Lung (tissue), 12 donors: ENCODE data around the gene DTNA. TPM values are rescaled to one million over a fixed set of nuclear protein-coding genes. Genes with fewer than 3 reads are reported as not detected.
A peak's percentile ranks its signal among the peaks of the same experiment; 100 is the strongest.

Experiments used
- ATAC-seq: fragments of 200-7000 bp; cut with Tn5 transposase; one replicate; pipeline ENCODE4 v1.9.1; 2020; ENCODE audit warnings: moderate number of reproducible peaks; ENCODE audit not compliant: insufficient read depth, low FRiP score
- DNase-seq, 3 donors: peaks; one replicate each; pipeline ENCODE4 v3.0.0-alpha.2; 2013 to 2017
- H3K27ac ChIP-seq, 2 donors: one replicate each; pipeline ENCODE4 v1.5.1; 2013; ENCODE audit warnings: mild to moderate bottlenecking in 2 of 2, moderate library complexity in 2 of 2, control low read depth in 1 of 2, inconsistent platforms in 1 of 2, low read depth in 1 of 2, low read length in 1 of 2
- H3K27me3 ChIP-seq, 3 donors: one replicate each; pipeline ENCODE4 v1.5.1; 2013; ENCODE audit warnings: low read length in 2 of 3; ENCODE audit not compliant: control insufficient read depth in 3 of 3, insufficient read depth in 3 of 3
- H3K36me3 ChIP-seq, 4 donors: one replicate each; pipeline ENCODE4 v1.5.1; 2013; ENCODE audit warnings: low read length in 4 of 4, mild to moderate bottlenecking in 1 of 4, moderate library complexity in 1 of 4; ENCODE audit not compliant: control insufficient read depth in 4 of 4, insufficient read depth in 4 of 4
- H3K4me1 ChIP-seq, 5 donors: one replicate each; pipeline ENCODE4 v1.5.1; 2013; ENCODE audit warnings: low read length in 5 of 5, mild to moderate bottlenecking in 2 of 5, moderate library complexity in 1 of 5; ENCODE audit not compliant: control insufficient read depth in 5 of 5, insufficient read depth in 5 of 5
- H3K4me3 ChIP-seq: one replicate; pipeline ENCODE4 v1.5.1; 2013; ENCODE audit warnings: mild to moderate bottlenecking, control low read depth, moderate library complexity
- H3K9ac ChIP-seq, 2 donors: one replicate each; pipeline ENCODE4 v1.5.1; 2013; ENCODE audit warnings: low read length in 2 of 2, control low read depth in 1 of 2; ENCODE audit not compliant: insufficient read depth in 1 of 2
- H3K9me3 ChIP-seq, 4 donors: one replicate each; pipeline ENCODE4 v1.5.1; 2013; ENCODE audit warnings: low read length in 3 of 4, mild to moderate bottlenecking in 1 of 4, moderate library complexity in 1 of 4; ENCODE audit not compliant: control insufficient read depth in 4 of 4, insufficient read depth in 3 of 4
- WGBS, 2 donors: extraction: QIAGEN DNeasy Blood & Tissue Kit; methylation state at CpG; one replicate each; pipeline ENCODE4 v1.1.7; 2013; 5-methylcytosine and 5-hydroxymethylcytosine counted together
- polyA plus RNA-seq, 2 donors: library from polyadenylated mRNA; stranded (reverse); fragments of 200-250 nt; gene quantifications; one replicate each; pipeline ENCODE4 v1.2.1, GENCODE V29; 2013
- total RNA-seq, 2 donors: library from RNA; depleted of rRNA in 1 of 2; stranded (reverse); fragments of >200 nt in 1 of 2; gene quantifications; one replicate each; pipeline ENCODE4 v1.2.1, GENCODE V29; 2014 to 2021
- TF ChIP-seq, protein P1 (sequence below): IDR thresholded peaks from 2 replicates; pipeline ENCODE4 v1.5.1; 2012; ENCODE audit warnings: mild to moderate bottlenecking; ENCODE audit errors: control extremely low read depth, extremely low read depth
- donor health status: control.
- donor health status: control.
- donor health status: Bipolar disorder and iron deficiency.
- donor health status: healthy.
- donor health status: DM: yes; HTN: yes; CAD: no.

The DTNA gene
- total and polyA plus RNA-seq, 4 donors = 5.0 to 23.8 (median 12.9) TPM

DNA sequence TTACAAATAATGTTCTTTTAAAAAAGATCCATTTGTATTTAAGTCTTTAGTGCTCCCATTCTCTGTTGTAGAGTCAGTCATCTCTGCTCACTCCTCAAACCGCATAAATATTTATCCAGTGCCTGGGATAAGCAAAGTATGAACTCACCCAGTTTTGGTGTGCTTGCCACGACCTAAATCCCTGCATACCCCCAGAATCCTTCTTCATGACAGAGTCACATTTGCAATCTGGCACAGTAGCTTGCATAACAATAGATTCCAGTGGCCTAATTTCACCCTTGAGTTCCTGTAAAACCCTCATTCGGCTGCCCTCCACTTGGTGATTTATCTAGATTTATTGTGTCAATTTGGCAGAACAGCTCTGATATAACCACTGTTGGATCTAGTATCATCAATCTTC lies 92.9 kb downstream of the DTNA start:
- Histone ChIP-seq H3K9me3 (no peaks in the 10 kb centered on the region), H3K9ac (no peak overlapping the region), H3K36me3 (no peaks in the 10 kb centered on the region), H3K27ac (no peak overlapping the region), H3K27me3 (no peaks in the 10 kb centered on the region), H3K4me3 (no peak overlapping the region), H3K4me1 (peaks cover 0 to 23% (median 11%) of the 10 kb centered on the region in 5 donors)
- ATAC-seq = no peak
- peak in 1 of 3 donors; percentile 20 for DNase-seq
- TF ChIP-seq, protein P1, sequence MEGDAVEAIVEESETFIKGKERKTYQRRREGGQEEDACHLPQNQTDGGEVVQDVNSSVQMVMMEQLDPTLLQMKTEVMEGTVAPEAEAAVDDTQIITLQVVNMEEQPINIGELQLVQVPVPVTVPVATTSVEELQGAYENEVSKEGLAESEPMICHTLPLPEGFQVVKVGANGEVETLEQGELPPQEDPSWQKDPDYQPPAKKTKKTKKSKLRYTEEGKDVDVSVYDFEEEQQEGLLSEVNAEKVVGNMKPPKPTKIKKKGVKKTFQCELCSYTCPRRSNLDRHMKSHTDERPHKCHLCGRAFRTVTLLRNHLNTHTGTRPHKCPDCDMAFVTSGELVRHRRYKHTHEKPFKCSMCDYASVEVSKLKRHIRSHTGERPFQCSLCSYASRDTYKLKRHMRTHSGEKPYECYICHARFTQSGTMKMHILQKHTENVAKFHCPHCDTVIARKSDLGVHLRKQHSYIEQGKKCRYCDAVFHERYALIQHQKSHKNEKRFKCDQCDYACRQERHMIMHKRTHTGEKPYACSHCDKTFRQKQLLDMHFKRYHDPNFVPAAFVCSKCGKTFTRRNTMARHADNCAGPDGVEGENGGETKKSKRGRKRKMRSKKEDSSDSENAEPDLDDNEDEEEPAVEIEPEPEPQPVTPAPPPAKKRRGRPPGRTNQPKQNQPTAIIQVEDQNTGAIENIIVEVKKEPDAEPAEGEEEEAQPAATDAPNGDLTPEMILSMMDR = no peak
- 55 to 60% methylated on average over 3 of the region's 3 CpGs for WGBS, 2 donors

DNA sequence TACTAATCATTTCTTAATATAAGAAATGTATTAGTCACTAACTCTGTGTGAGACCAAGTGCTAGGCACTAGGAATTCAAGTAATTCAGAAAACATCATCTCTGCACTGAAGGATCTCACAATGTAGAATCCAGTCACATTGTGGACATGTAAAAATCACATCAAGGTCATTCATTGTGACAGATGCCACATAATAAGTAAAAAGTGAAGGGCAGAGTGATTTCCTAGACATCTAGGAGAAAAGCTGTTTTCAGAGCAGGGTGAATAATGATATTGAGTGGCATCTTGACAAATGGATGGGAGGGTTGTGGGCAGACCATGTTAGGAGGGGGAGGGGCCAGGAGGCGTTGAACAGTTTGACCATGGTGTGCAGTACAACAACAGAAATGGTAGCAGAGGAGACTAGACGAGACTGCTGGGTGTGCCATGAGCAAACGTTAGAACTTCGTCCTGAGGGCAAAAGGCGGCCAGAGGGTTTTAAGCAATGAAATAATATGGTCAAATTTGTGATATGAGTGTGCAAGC lies 93.8 kb downstream of the DTNA start:
- Histone ChIP-seq H3K27ac (no peak overlapping the region), H3K4me1 (peaks cover 0 to 23% (median 11%) of the 10 kb centered on the region in 5 donors), H3K9me3 (no peaks in the 10 kb centered on the region), H3K4me3 (no peak overlapping the region), H3K36me3 (no peaks in the 10 kb centered on the region), H3K9ac (no peak overlapping the region), H3K27me3 (no peaks in the 10 kb centered on the region)
- ATAC-seq (no peak), DNase-seq (no peak)
- WGBS, 2 donors = 83 to 92% methylated on average over 5 of the region's 5 CpGs
- TF ChIP-seq, protein P1 = no peak

DNA sequence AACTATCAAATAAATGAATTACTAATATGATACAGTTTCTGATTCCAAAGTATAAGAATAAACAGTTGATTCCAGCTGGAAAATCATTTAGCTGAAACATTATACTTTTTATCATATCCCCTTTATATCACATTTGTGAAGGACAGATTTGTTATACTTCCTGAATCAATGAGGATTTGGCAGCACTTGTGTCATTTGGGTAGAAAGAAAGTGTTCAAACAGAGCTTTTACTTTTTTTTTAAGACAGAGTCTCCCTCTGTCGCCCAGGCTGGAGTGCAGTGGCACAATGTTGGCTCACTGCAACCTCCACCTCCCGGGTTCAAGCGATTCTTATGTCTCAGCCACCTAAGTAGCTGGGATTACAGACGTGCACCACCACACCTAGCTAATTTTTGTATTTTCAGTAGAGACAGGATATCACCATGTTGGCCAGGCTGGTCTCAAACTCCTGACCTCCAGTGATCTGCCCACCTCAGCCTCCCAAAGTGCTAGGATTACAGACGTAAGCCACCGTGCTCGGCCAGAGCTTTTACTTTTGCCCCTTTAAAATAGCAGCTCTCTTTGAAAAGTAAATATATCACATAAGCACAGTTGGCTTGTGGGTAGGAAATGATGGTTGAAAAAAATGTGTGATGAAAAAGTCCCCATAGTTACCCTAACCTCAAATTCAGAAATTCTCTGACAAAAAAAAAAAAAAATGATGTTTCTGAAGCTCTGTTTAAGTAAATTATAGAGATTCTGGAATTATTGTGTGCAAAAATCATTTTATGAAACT lies 95.2 kb downstream of the DTNA start:
- WGBS, 2 donors = 61 to 63% methylated on average over 7 of the region's 7 CpGs
- DNase-seq (peak in 1 of 3 donors; percentile 15), ATAC-seq (no peak)
- H3K9me3 ChIP-seq = no peaks in the 10 kb centered on the region
- no peak overlapping the region for H3K27ac ChIP-seq
- no peak overlapping the region for H3K9ac ChIP-seq
- H3K4me1 ChIP-seq = peaks cover 0 to 22% (median 11%) of the 10 kb centered on the region in 5 donors
- H3K4me3 ChIP-seq = no peak overlapping the region
- no peaks in the 10 kb centered on the region for H3K36me3 ChIP-seq
- TF ChIP-seq, protein P1 = no peak
- H3K27me3 ChIP-seq = no peaks in the 10 kb centered on the region
